Parathyroid adenoma (tissue), 2 donors: ENCODE data around the gene HAGHL.

Source experiments
- H2AFZ ChIP-seq: fragments of 300-600 bp; sonication (generic); one replicate; pipeline ENCODE4 v1.7.0; 2017; ENCODE audit warnings: antibody characterized with exemption, mild to moderate bottlenecking
- H3K27ac ChIP-seq: fragments of 300-600 bp; sonication (generic); one replicate; pipeline ENCODE4 v1.7.0; 2017
- H3K27me3 ChIP-seq: fragments of 300-600 bp; sonication (generic); one replicate; pipeline ENCODE4 v1.7.0; 2017; ENCODE audit warnings: low read length; ENCODE audit not compliant: control insufficient read depth, insufficient read depth
- H3K36me3 ChIP-seq: fragments of 300-600 bp; sonication (generic); one replicate; pipeline ENCODE4 v1.7.0; 2017; ENCODE audit warnings: low read length; ENCODE audit not compliant: control insufficient read depth, insufficient read depth
- H3K4me1 ChIP-seq: fragments of 300-600 bp; sonication (generic); one replicate; pipeline ENCODE4 v1.7.0; 2017; ENCODE audit warnings: control low read depth
- H3K4me2 ChIP-seq: fragments of 300-600 bp; sonication (generic); one replicate; pipeline ENCODE4 v1.7.0; 2017; ENCODE audit warnings: low read length
- H3K4me3 ChIP-seq: fragments of 300-600 bp; sonication (generic); one replicate; pipeline ENCODE4 v1.7.0; 2017; ENCODE audit warnings: low read depth, low read length
- H3K79me2 ChIP-seq: fragments of 300-600 bp; sonication (generic); one replicate; pipeline ENCODE4 v1.7.0; 2017; ENCODE audit warnings: control low read depth
- H3K9ac ChIP-seq: fragments of 300-600 bp; sonication (generic); one replicate; pipeline ENCODE4 v1.7.0; 2017; ENCODE audit warnings: mild to moderate bottlenecking
- H3K9me3 ChIP-seq: fragments of 300-600 bp; sonication (generic); one replicate; pipeline ENCODE4 v1.7.0; 2017; ENCODE audit warnings: low read length; ENCODE audit not compliant: control insufficient read depth
- CTCF ChIP-seq: fragments of 300-600 bp; sonication (generic); IDR thresholded peaks from one replicate; pipeline ENCODE4 v1.7.0; 2017; ENCODE audit warnings: antibody characterized with exemption, mild to moderate bottlenecking
- donor health status: primary hyperparathyroidism.

Gene HAGHL

GRCh38 chr16:714558-715476 is 12.1 kb upstream of the HAGHL start, which contains the start of gene METRN:
TSS of gene METRN (plus strand) at chr16:715118. CDS start at chr16:715290, 172 bp downstream.
- Histone ChIP-seq H3K4me2 (peak within 1 kb of the TSS; percentile 74), H2AFZ (peak within 1 kb of the TSS; percentile 56), H3K9ac (no peak within 1 kb of the TSS), H3K27me3 (no peaks in the 10 kb centered on the region), H3K36me3 (no peaks in the 10 kb centered on the region), H3K9me3 (no peaks in the 10 kb centered on the region), H3K27ac (no peak within 1 kb of the TSS), H3K4me3 (peak within 1 kb of the TSS; percentile 45), H3K79me2 (peaks cover 2% of the 10 kb centered on the region), H3K4me1 (peaks cover 16% of the 10 kb centered on the region)
- no peak for TF ChIP-seq CTCF

DNA sequence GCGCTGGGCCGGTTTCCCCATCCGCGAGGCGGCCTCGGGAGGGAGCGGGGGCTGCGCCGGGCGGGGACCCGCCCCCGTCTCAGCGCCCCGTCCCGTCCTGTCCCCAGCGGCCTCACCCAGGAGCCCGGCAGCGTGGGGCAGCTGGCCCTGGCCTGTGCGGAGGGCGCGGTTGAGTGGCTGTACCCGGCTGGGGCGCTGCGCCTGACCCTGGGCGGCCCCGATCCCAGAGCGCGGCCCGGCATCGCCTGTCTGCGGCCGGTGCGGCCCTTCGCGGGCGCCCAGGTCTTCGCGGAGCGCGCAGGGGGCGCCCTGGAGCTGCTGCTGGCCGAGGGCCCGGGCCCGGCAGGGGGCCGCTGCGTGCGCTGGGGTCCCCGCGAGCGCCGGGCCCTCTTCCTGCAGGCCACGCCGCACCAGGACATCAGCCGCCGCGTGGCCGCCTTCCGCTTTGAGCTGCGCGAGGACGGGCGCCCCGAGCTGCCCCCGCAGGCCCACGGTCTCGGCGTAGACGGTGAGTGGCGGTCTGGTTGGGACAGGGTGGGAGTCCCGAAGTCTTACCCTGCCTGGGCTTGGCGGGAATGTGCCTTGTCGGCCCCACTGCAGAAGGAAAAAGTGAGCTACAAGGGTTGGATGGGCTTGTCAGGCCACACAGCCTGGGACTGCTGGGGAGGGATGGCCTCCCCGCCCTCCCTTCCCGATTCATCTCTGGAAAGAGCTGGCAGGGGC is 11.3 kb upstream of the HAGHL start:
- H3K36me3 ChIP-seq = no peaks in the 10 kb centered on the region
- H2AFZ ChIP-seq = peak overlapping the region; percentile 56
- peak overlapping the region; percentile 45 for H3K4me3 ChIP-seq
- peaks cover 2% of the 10 kb centered on the region for H3K79me2 ChIP-seq
- H3K9me3 ChIP-seq = no peaks in the 10 kb centered on the region
- H3K27ac ChIP-seq = no peak overlapping the region
- peaks cover 17% of the 10 kb centered on the region for H3K4me1 ChIP-seq
- no peak for TF ChIP-seq CTCF
- H3K27me3 ChIP-seq = no peaks in the 10 kb centered on the region
- H3K4me2 ChIP-seq = peak overlapping the region; percentile 74
- no peak overlapping the region for H3K9ac ChIP-seq

DNA sequence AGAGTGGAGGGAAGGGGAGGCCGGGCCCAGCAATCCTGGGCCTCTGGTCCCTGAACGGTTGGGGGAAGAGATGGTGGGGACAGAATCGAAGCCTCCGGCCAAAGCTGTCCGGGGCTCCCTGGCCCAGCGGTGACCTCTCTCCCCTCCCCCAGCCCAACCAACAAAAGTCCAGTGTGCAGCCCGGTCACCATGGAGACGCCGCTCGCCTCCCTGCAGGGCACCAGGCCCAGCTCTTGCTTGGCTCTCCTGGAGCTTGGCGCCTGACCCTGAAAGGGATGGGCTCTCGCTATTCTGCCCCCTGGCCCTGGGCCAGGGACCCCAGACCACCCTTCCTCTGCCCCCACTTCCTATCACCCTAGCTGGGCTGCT is 10.7 kb upstream of the HAGHL start:
- Histone ChIP-seq H3K27me3 (no peaks in the 10 kb centered on the region), H3K79me2 (peaks cover 2% of the 10 kb centered on the region), H3K4me3 (peak overlapping the region; percentile 43), H3K4me1 (peaks cover 17% of the 10 kb centered on the region), H3K36me3 (no peaks in the 10 kb centered on the region), H3K9me3 (no peaks in the 10 kb centered on the region), H2AFZ (peak overlapping the region; percentile 40), H3K27ac (no peak overlapping the region), H3K4me2 (peak overlapping the region; percentile 74), H3K9ac (no peak overlapping the region)
- no peak for TF ChIP-seq CTCF

DNA sequence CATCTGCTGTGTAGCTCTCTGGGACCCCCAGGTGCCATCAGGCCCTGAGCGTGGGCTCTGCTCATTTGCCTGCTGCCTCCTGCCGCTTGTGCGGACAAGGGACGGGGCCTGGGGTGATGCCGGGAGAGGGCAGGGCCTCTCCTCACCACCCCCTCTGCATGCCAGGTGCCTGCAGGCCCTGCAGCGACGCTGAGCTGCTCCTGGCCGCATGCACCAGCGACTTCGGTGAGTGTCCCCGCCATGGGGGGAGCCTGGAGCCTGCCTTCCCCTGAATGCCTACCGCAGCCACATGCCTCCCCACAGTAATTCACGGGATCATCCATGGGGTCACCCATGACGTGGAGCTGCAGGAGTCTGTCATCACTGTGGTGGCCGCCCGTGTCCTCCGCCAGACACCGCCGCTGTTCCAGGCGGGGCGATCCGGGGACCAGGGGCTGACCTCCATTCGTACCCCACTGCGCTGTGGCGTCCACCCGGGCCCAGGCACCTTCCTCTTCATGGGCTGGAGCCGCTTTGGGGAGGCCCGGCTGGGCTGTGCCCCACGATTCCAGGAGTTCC is 10.1 kb upstream of the HAGHL start:
- no peak overlapping the region for H3K27ac ChIP-seq
- no peak overlapping the region for H2AFZ ChIP-seq
- no peak overlapping the region for H3K9ac ChIP-seq
- no peaks in the 10 kb centered on the region for H3K36me3 ChIP-seq
- no peak overlapping the region for H3K4me3 ChIP-seq
- H3K79me2 ChIP-seq = peaks cover 2% of the 10 kb centered on the region
- peaks cover 17% of the 10 kb centered on the region for H3K4me1 ChIP-seq
- H3K4me2 ChIP-seq = no peak overlapping the region
- no peak for TF ChIP-seq CTCF
- no peaks in the 10 kb centered on the region for H3K9me3 ChIP-seq
- H3K27me3 ChIP-seq = no peaks in the 10 kb centered on the region
